WTC11 (cell line): Measurements from ENCODE around the gene RGS13. TPM values are rescaled to one million over a fixed set of nuclear protein-coding genes. Genes with fewer than 3 reads are reported as not detected.

Source experiments
- ATAC-seq: fragments of 200-7000 bp; cut with Tn5 transposase; 2 replicates; pipeline ENCODE4 v1.10.0; 2021; ENCODE audit warnings: mild to moderate bottlenecking, moderate library complexity
- CTCF ChIA-PET: fragments of 300-600 bp; sonication (Branson Sonifier 250); formaldehyde crosslinking; loops from one replicate; lab custom pipeline; 2021; ENCODE audit warnings: antibody characterized with exemption; lab: Charles Lee
- POLR2A ChIA-PET: fragments of 350-600 bp; sonication (Branson Sonifier 250); formaldehyde crosslinking; loops from one replicate; lab custom pipeline; 2021; ENCODE audit warnings: antibody characterized with exemption; lab: Charles Lee
- DNase-seq: peaks from one replicate; pipeline ENCODE4 v3.0.0; 2021; ENCODE audit warnings: low spot score
- H3K27ac Mint-ChIP-seq: 2 replicates; pipeline ENCODE4 v1.8.0; 2021; ENCODE audit warnings: mixed read lengths
- H3K27me3 Mint-ChIP-seq: 2 replicates; pipeline ENCODE4 v1.8.0; 2021; ENCODE audit warnings: low read depth, mild to moderate bottlenecking, moderate library complexity, mixed read lengths
- H3K36me3 Mint-ChIP-seq: 2 replicates; pipeline ENCODE4 v1.8.0; 2021; ENCODE audit warnings: mixed read lengths
- H3K4me1 Mint-ChIP-seq: 2 replicates; pipeline ENCODE4 v1.8.0; 2022; ENCODE audit warnings: mixed read lengths
- H3K4me3 Mint-ChIP-seq: 2 replicates; pipeline ENCODE4 v1.8.0; 2021; ENCODE audit warnings: mild to moderate bottlenecking, moderate library complexity, mixed read lengths
- H3K9me3 Mint-ChIP-seq: 2 replicates; pipeline ENCODE4 v1.8.0; 2021; ENCODE audit warnings: mixed read lengths
- ETV6 ChIP-seq: sonication (generic); formaldehyde crosslinking; IDR thresholded peaks from 2 replicates; pipeline ENCODE4 v1.8.1; 2022; ENCODE audit warnings: mild to moderate bottlenecking, missing genetic modification reagents
- GABPB1 ChIP-seq: sonication (generic); formaldehyde crosslinking; IDR thresholded peaks from 2 replicates; pipeline ENCODE4 v1.8.1; 2023; ENCODE audit warnings: mild to moderate bottlenecking, missing genetic modification reagents
- HMGA2 ChIP-seq: fragments of 250-450 bp; sonication (Bioruptor Pico); IDR thresholded peaks from 2 replicates; pipeline ENCODE4 v1.4.0; 2021; ENCODE audit warnings: mild to moderate bottlenecking, moderate library complexity
- JAZF1 ChIP-seq: fragments of 250-450 bp; sonication (Bioruptor Pico); IDR thresholded peaks from 2 replicates; pipeline ENCODE4 v1.9.0; 2021; ENCODE audit warnings: moderate library complexity, mild to moderate bottlenecking, inconsistent platforms
- MAX ChIP-seq: sonication (generic); formaldehyde crosslinking; IDR thresholded peaks from 2 replicates; pipeline ENCODE4 v1.8.0; 2022; ENCODE audit warnings: mild to moderate bottlenecking, missing genetic modification reagents
- NFATC4 ChIP-seq: fragments of 250-450 bp; sonication (Bioruptor Pico); IDR thresholded peaks from 2 replicates; pipeline ENCODE4 v1.9.0; 2021; ENCODE audit warnings: mild to moderate bottlenecking
- TEAD4 ChIP-seq: sonication (generic); formaldehyde crosslinking; IDR thresholded peaks from 2 replicates; pipeline ENCODE4 v1.8.0; 2022; ENCODE audit warnings: mild to moderate bottlenecking, missing genetic modification reagents
- ZNF232 ChIP-seq: sonication (generic); formaldehyde crosslinking; IDR thresholded peaks from 2 replicates; pipeline ENCODE4 v1.8.0; 2022; ENCODE audit warnings: mild to moderate bottlenecking, missing genetic modification reagents
- ZNF263 ChIP-seq: sonication (generic); formaldehyde crosslinking; IDR thresholded peaks from 2 replicates; pipeline ENCODE4 v1.8.1; 2022; ENCODE audit warnings: low read depth, mild to moderate bottlenecking, moderate library complexity, missing genetic modification reagents
- total RNA-seq: library from RNA; stranded (reverse); gene quantifications from 3 replicates; pipeline ENCODE4 v1.2.3, GENCODE V29; 2021
- TF ChIP-seq, protein P1 (sequence below): sonication (generic); formaldehyde crosslinking; IDR thresholded peaks from 2 replicates; pipeline ENCODE4 v1.8.1; 2023; ENCODE audit warnings: mild to moderate bottlenecking, missing genetic modification reagents
- TF ChIP-seq, protein P2 (sequence below): sonication (generic); formaldehyde crosslinking; IDR thresholded peaks from 2 replicates; pipeline ENCODE4 v1.8.0; 2022; ENCODE audit warnings: missing genetic modification reagents

The RGS13 gene
- total RNA-seq, 1 experiment from 2014 or later = not detected

DNA sequence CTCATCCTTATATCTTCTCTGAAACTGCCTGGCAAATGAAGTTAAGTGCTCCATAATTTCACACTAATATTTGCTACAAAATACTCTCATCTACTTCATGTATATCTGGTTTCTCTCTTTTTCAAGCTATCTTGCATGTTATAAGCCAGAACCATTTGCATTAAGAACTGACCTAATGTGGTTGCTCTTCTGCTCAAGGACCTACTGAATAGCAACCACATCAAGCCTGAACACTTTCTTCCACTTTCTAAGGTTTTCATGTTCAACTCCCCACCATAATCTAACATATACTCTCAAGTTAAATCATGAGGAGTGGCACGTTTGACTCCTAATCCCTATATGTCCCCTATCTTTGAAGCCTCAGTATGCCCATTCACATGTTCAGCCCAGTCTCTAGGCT lies 33.2 kb upstream of the RGS13 start:
- no peak overlapping the region for H3K4me3 Mint-ChIP-seq
- no peaks in the 10 kb centered on the region for H3K9me3 Mint-ChIP-seq
- no peaks in the 10 kb centered on the region for H3K27me3 Mint-ChIP-seq
- POLR2A ChIA-PET = no interaction called here
- ATAC-seq = no peak
- no peak overlapping the region for H3K27ac Mint-ChIP-seq
- CTCF ChIA-PET = no interaction called here
- DNase-seq = no peak
- no peaks in the 10 kb centered on the region for H3K4me1 Mint-ChIP-seq
- TF ChIP-seq TEAD4 (CRISPR knock-in tag) = no peak
- no peak for TF ChIP-seq ETV6
- no peak for TF ChIP-seq JAZF1 (CRISPR knock-in tag)
- TF ChIP-seq, protein P1, sequence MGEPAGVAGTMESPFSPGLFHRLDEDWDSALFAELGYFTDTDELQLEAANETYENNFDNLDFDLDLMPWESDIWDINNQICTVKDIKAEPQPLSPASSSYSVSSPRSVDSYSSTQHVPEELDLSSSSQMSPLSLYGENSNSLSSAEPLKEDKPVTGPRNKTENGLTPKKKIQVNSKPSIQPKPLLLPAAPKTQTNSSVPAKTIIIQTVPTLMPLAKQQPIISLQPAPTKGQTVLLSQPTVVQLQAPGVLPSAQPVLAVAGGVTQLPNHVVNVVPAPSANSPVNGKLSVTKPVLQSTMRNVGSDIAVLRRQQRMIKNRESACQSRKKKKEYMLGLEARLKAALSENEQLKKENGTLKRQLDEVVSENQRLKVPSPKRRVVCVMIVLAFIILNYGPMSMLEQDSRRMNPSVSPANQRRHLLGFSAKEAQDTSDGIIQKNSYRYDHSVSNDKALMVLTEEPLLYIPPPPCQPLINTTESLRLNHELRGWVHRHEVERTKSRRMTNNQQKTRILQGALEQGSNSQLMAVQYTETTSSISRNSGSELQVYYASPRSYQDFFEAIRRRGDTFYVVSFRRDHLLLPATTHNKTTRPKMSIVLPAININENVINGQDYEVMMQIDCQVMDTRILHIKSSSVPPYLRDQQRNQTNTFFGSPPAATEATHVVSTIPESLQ (CRISPR knock-in tag) = no peak
- no peak for TF ChIP-seq NFATC4 (CRISPR knock-in tag)
- no peak for TF ChIP-seq MAX (CRISPR knock-in tag)
- no peak for TF ChIP-seq ZNF263 (CRISPR knock-in tag)
- no peaks in the 10 kb centered on the region for H3K36me3 Mint-ChIP-seq

GRCh38 chr1:192603218-192603787 lies 32.6 kb upstream of the RGS13 start:
- Mint-ChIP-seq H3K4me1 (no peaks in the 10 kb centered on the region), H3K27me3 (no peaks in the 10 kb centered on the region), H3K27ac (no peak overlapping the region), H3K9me3 (no peaks in the 10 kb centered on the region), H3K4me3 (no peak overlapping the region), H3K36me3 (no peaks in the 10 kb centered on the region)
- ChIA-PET POLR2A (no interaction called here), CTCF (no interaction called here)
- ATAC-seq (no peak), DNase-seq (no peak)
- no peak for TF ChIP-seq GABPB1 (CRISPR knock-in tag)
- TF ChIP-seq ZNF232 = no peak
- no peak for TF ChIP-seq JAZF1 (CRISPR knock-in tag)

DNA sequence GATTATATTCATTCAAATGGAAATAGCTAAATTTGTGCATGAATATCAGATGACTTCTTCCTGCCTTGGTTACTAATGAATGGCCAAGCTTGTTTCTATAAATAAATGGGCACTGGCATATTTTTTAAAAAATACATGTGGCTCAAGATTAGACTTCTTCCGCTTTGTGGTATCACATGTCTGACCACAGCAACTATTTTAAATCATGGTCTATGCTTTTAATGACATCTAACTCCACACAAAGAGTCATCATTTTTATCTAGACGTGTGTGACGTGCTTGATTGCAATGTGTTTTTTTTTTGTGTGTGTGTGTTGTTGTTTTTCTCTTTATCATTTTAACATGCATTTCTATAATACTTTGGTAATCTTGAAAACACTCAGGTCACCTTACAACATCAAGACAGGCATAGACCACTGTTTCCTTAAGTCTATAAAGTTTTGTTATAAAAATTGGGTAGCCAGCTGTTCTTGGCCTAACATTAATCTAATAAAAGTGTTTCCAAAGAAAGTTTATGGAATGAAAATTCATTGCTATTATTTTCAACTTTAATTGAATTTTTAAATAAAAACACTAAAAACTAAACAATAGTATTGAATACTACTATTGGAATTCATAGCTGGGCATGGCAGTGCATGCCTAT lies 30.8 kb upstream of the RGS13 start:
- H3K4me1 Mint-ChIP-seq = no peaks in the 10 kb centered on the region
- TF ChIP-seq HMGA2 (CRISPR knock-in tag) = no peak
- TF ChIP-seq, protein P1 (CRISPR knock-in tag) = no peak
- TF ChIP-seq, protein P2, sequence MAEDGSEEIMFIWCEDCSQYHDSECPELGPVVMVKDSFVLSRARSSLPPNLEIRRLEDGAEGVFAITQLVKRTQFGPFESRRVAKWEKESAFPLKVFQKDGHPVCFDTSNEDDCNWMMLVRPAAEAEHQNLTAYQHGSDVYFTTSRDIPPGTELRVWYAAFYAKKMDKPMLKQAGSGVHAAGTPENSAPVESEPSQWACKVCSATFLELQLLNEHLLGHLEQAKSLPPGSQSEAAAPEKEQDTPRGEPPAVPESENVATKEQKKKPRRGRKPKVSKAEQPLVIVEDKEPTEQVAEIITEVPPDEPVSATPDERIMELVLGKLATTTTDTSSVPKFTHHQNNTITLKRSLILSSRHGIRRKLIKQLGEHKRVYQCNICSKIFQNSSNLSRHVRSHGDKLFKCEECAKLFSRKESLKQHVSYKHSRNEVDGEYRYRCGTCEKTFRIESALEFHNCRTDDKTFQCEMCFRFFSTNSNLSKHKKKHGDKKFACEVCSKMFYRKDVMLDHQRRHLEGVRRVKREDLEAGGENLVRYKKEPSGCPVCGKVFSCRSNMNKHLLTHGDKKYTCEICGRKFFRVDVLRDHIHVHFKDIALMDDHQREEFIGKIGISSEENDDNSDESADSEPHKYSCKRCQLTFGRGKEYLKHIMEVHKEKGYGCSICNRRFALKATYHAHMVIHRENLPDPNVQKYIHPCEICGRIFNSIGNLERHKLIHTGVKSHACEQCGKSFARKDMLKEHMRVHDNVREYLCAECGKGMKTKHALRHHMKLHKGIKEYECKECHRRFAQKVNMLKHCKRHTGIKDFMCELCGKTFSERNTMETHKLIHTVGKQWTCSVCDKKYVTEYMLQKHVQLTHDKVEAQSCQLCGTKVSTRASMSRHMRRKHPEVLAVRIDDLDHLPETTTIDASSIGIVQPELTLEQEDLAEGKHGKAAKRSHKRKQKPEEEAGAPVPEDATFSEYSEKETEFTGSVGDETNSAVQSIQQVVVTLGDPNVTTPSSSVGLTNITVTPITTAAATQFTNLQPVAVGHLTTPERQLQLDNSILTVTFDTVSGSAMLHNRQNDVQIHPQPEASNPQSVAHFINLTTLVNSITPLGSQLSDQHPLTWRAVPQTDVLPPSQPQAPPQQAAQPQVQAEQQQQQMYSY = no peak
- ChIA-PET CTCF (no interaction called here), POLR2A (no interaction called here)
- H3K27ac Mint-ChIP-seq = 0 out of 2 replicates have a peak overlapping the region, but pooled peaks have one; percentile 21
- no peak overlapping the region for H3K4me3 Mint-ChIP-seq
- no peaks in the 10 kb centered on the region for H3K36me3 Mint-ChIP-seq
- ATAC-seq = no peak
- no peaks in the 10 kb centered on the region for H3K27me3 Mint-ChIP-seq
- no peaks in the 10 kb centered on the region for H3K9me3 Mint-ChIP-seq
- DNase-seq = no peak
